Thymus (tissue), 11 donors: ENCODE data around the gene PPP1R3E. TPM values are rescaled to one million over a fixed set of nuclear protein-coding genes. Genes with fewer than 3 reads are reported as not detected.
"Not testable (repeated sequence)": the region's sequence is repeated elsewhere in the genome, so short reads cannot be mapped to it uniquely, and the experiment has no call there.

Experiments
- DNase-seq, 9 donors: peaks; one replicate each; pipeline ENCODE4 v3.0.0-alpha.2; 2013; ENCODE audit warnings: low spot score in 9 of 9, low read depth in 6 of 9, missing footprints in 1 of 9
- H3K27ac ChIP-seq, 2 donors: one replicate each; pipeline ENCODE4 v1.5.1; 2013; ENCODE audit warnings: control low read depth in 1 of 2, low read depth in 1 of 2, low read length in 1 of 2, mild to moderate bottlenecking in 1 of 2, moderate library complexity in 1 of 2
- H3K27me3 ChIP-seq, 2 donors: one replicate each; pipeline ENCODE4 v1.5.1; 2013; ENCODE audit warnings: low read length in 1 of 2; ENCODE audit not compliant: control insufficient read depth in 2 of 2, insufficient read depth in 1 of 2
- H3K36me3 ChIP-seq, 2 donors: one replicate each; pipeline ENCODE4 v1.5.1; 2013; ENCODE audit warnings: low read length in 1 of 2, mild to moderate bottlenecking in 1 of 2, moderate library complexity in 1 of 2; ENCODE audit not compliant: control insufficient read depth in 2 of 2, insufficient read depth in 2 of 2
- H3K4me1 ChIP-seq, 2 donors: one replicate each; pipeline ENCODE4 v1.5.1; 2013; ENCODE audit warnings: low read length in 2 of 2; ENCODE audit not compliant: control insufficient read depth in 2 of 2, insufficient read depth in 2 of 2
- H3K4me3 ChIP-seq, 2 donors: one replicate each; pipeline ENCODE4 v1.5.1; 2013; ENCODE audit warnings: low read length in 2 of 2, control low read depth in 1 of 2, mild to moderate bottlenecking in 1 of 2
- H3K9me3 ChIP-seq, 2 donors: one replicate each; pipeline ENCODE4 v1.5.1; 2013; ENCODE audit warnings: low read length in 1 of 2, mild to moderate bottlenecking in 1 of 2; ENCODE audit not compliant: control insufficient read depth in 2 of 2, insufficient read depth in 1 of 2
- WGBS: extraction: QIAGEN DNeasy Blood & Tissue Kit; methylation state at CpG from one replicate; pipeline ENCODE4 v1.1.7; 2013; 5-methylcytosine and 5-hydroxymethylcytosine counted together
- polyA plus RNA-seq: library from polyadenylated mRNA; stranded (reverse); fragments of 200-250 nt; gene quantifications from one replicate; pipeline ENCODE4 v1.2.3, GENCODE V29; 2013
- total RNA-seq: library from RNA; stranded (reverse); fragments of 120-200 nt; gene quantifications from one replicate; pipeline ENCODE4 v1.2.4, GENCODE V29; 2013
- donor health status: healthy.

Gene PPP1R3E
- total and polyA plus RNA-seq, 2 donors = 6.6 to 43.1 TPM

DNA sequence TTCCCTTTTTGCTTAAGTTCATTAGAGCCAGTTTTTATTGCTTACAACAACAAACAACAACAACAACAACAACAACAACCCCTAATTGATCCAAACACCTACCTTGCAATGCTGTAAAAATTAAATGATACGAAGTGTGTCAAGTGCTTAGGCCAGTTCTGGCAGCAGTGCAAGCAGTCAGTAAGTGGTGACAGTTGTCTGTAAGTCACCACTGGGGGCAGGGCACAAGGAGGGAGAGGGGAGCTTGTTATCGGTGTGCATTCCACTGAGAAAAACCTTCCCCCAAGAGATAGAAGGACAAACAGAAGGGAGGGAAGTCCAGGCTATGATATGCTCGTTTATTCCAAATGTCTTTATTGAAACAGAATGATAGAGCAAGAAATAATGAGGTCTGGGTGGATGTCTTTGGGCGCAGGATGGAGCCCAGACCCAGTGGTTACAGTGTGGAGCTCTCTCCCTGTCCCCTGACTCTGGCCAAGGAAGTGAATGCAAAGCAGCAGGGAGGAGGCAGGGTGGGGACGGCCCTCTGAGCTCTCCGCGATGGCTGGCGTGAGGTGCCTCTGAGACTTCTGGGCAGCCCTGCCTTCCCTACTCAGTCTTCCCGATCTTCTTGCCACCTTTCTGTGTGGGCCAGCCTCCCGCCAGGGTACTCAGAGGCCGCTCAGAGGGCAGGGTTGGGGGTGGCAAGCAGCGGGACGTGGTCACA is 43.5 kb upstream of the PPP1R3E start:
- H3K9me3 ChIP-seq = no peaks in the 10 kb centered on the region
- H3K27me3 ChIP-seq = peaks cover 5 to 18% of the 10 kb centered on the region in 2 donors
- no peaks in the 10 kb centered on the region for H3K4me1 ChIP-seq
- WGBS = 95% methylated on average over 13 of the region's 13 CpGs
- H3K4me3 ChIP-seq = no peak overlapping the region
- H3K36me3 ChIP-seq = no peaks in the 10 kb centered on the region
- no peak overlapping the region for H3K27ac ChIP-seq
- DNase-seq = no peak

DNA sequence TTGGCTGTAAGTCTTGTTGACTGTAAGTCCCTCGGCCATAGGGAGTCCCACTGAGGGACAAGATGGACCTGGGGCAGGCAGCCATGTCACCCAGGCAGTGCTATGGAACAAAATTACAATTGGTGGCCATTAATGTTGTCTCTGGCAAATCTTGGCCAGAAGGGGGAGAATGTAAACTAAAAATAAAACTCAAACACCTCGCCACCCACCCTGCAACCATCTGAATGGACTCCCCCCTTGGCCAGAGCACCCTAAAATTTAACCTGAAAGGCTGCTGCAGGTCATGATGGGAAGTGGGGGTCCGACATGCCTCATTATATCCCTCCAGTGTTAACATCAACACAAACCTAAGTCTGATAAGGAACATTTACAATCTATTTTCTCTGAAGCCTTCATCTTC is 41.8 kb upstream of the PPP1R3E start:
- Histone ChIP-seq H3K27ac (no peak overlapping the region), H3K9me3 (no peaks in the 10 kb centered on the region), H3K36me3 (no peaks in the 10 kb centered on the region), H3K4me1 (no peaks in the 10 kb centered on the region), H3K4me3 (no peak overlapping the region), H3K27me3 (peaks cover 0 to 9% of the 10 kb centered on the region in 2 donors)
- WGBS = 86% methylated on average over 3 of the region's 3 CpGs
- no peak for DNase-seq

DNA sequence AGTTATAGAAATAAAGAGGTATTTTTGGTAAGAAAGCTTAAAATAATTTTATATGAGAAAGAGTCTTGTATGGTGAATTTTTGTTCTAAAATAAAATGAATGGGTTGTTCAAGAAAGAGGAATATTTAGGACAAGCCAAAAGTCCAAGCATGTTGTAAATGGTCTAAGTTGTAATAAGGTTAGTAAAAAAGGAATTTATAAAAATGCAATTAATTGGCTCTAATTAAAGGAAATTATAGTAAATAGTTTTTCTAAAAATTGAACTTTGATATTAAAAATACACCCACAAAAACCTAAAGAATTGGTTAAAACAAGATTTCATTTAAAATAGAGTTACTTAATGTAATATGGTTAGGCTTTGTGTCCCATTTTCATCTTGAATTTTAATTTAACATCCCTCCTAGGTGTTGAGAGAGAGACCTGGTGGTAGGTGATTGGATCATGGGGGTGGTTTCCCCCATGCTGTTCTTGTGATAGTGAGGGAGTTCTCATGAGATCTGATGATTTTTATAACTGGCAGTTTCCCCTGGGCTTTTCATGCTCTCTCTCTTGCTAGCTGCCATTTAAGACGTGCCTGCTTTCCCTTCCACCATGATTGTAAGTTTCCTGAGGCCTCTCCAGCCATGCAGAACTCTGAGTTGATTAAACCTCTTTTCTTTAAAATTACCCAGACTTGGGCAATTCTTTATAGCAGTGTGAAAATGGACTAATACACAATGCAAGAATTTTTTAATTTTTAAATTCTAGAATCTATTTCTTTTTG is 37.0 kb upstream of the PPP1R3E start:
- Histone ChIP-seq H3K9me3 (no peaks in the 10 kb centered on the region), H3K4me3 (no peak overlapping the region), H3K4me1 (no peaks in the 10 kb centered on the region), H3K36me3 (no peaks in the 10 kb centered on the region), H3K27ac (no peak overlapping the region), H3K27me3 (no peaks in the 10 kb centered on the region)
- DNase-seq = no peak
- WGBS = 91% methylated on average over 1 of the region's 1 CpG

DNA sequence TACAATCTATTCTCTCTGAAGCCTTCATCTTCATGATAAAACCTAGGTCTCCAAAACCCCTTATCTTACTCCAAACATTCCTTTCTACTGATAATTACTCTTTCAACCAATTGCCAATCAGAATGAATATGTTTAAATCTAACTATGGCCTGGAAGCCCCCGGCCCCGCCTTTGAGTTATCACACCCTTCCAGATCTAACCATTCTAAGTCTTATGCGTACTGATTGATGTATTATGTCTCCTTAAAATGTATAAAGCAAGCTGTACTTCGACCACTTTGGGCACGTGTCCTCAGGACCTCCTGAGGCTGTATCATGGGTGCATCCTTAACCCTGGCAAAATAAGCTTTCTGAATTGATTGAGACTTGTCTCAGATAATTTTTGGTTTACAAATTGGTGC is 33.0 kb upstream of the PPP1R3E start:
- Histone ChIP-seq H3K4me3 (no peak overlapping the region), H3K27me3 (peaks cover 0 to under 1% of the 10 kb centered on the region in 2 donors), H3K9me3 (no peaks in the 10 kb centered on the region), H3K27ac (no peak overlapping the region), H3K36me3 (no peaks in the 10 kb centered on the region), H3K4me1 (no peaks in the 10 kb centered on the region)
- 96% methylated on average over 5 of the region's 5 CpGs for WGBS
- DNase-seq = no peak

DNA sequence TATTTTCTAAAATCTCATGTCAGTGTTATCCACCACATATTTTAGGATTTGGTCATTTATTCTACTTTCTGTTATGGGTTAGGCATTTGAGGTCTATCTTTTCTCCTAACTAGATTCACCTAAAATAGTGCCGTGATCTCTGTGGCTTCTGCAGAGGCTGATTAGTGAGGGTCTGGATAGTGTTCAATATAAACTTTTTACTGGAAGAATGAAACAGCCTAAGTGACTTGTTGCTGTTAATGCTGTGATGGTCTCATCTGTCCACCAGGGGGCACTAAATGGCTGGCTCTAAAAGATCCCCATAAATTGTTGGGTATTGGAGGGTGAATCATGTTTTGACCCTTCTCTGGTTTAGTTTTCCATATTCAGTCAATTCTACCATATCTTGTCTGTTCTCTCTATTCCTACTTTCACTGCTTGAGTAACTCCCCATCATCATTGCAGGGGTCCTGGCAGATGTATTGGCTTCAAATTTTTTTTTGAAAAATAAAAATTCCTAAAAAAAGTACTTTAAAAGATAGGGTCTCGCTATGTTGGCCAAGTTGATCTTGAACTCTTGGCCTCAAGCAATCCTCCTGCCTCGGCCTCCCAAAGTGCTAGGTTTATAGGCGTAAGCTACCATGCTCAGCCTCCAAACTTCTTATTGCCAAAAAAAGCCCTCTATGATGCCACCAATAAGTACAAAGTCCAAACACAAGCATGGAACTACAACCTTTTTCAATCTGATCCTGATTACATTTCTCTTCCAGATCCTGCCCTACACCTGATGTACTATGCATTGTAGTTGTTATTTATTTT is 25.5 kb upstream of the PPP1R3E start:
- Histone ChIP-seq H3K4me1 (peaks cover under 1 to 1% of the 10 kb centered on the region in 2 donors), H3K27me3 (peaks cover 0 to 2% of the 10 kb centered on the region in 2 donors), H3K36me3 (peaks cover 25 to 26% of the 10 kb centered on the region in 2 donors), H3K27ac (no peak overlapping the region), H3K4me3 (no peak overlapping the region), H3K9me3 (no peaks in the 10 kb centered on the region)
- 53% methylated on average over 4 of the region's 4 CpGs for WGBS
- DNase-seq = peak in 7 of 9 donors; percentile 50 to 79 (median 65)

DNA sequence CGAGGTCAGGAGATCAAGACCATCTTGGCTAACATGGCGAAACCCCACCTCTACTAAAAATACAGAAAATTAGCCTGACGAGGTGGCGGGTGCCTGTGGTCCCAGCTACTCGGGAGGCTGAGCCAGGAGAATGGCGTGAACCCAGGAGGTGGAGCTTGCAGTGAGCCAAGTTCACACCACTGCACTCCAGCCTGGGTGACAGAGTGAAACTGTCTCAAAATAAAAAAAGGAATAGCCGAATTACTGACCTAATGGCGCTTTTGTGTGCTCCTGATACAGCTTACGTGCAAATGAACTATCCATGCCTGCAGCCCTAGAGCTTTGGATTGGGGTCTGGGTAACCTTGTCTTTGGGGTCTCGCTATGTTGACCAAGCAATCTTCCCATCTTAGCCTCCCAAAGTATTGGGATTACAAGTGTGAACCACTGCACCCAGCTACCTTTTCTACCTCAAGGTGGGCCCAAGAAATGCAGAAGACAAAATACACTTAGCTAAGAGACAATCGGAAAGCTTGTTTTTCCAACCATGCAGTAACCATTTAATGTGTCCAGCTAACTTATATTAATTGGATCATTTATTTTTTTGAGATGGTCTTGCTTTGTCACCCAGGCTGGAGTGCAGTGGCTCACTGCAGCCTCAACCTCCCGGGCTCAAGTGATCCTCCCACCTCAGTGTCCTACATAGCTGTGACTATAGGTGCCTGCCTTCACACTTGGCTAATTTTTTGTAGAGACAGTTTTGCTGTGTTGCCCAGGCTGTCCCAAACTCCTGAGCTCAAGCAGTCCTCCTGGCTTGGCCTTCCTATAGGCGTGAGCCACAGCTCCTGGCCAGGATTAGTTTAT is 24.1 kb upstream of the PPP1R3E start:
- no peak overlapping the region for H3K4me3 ChIP-seq
- DNase-seq = no peak
- peaks cover 29 to 31% of the 10 kb centered on the region in 2 donors for H3K36me3 ChIP-seq
- H3K27me3 ChIP-seq = peaks cover 0 to 2% of the 10 kb centered on the region in 2 donors
- no peaks in the 10 kb centered on the region for H3K9me3 ChIP-seq
- H3K27ac ChIP-seq = no peak overlapping the region
- WGBS = 96% methylated on average over 13 of the region's 13 CpGs
- peaks cover 7 to 8% of the 10 kb centered on the region in 2 donors for H3K4me1 ChIP-seq

DNA sequence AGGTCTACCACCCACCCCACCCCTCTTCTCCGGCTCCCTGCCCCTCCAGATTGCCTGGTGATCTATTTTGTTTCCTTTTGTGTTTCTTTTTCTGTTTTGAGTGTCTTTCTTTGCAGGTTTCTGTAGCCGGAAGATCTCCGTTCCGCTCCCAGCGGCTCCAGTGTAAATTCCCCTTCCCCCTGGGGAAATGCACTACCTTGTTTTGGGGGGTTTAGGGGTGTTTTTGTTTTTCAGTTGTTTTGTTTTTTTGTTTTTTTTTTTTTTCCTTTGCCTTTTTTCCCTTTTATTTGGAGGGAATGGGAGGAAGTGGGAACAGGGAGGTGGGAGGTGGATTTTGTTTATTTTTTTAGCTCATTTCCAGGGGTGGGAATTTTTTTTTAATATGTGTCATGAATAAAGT is 23.1 kb upstream of the PPP1R3E start:
- not testable (repeated sequence) for H3K9me3 ChIP-seq, H3K27me3 ChIP-seq, DNase-seq, H3K4me1 ChIP-seq, H3K4me3 ChIP-seq, H3K27ac ChIP-seq
- WGBS = 99% methylated on average over 5 of the region's 5 CpGs
- peaks cover 29 to 31% of the 10 kb centered on the region in 2 donors for H3K36me3 ChIP-seq

DNA sequence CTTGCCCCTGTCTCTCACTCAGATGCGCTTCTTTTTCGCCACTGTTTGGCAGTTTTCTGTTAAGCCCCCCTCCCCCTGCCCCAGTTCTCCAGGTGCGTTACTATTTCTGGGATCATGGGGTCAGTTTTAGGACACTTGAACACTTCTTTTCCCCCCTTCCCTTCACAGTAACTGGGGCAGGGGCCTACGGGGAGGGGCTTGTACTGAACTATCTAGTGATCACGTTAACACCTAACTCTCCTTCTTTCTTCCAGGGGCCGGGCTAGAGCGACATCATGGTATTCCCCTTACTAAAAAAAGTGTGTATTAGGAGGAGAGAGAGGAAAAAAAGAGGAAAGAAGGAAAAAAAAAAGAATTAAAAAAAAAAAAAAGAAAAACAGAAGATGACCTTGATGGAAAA is 22.3 kb upstream of the PPP1R3E start:
- no peak overlapping the region for H3K27ac ChIP-seq
- H3K4me3 ChIP-seq = no peak overlapping the region
- no peak for DNase-seq
- peaks cover 7 to 16% of the 10 kb centered on the region in 2 donors for H3K4me1 ChIP-seq
- WGBS = 96% methylated on average over 7 of the region's 7 CpGs
- H3K36me3 ChIP-seq = peaks cover 29 to 31% of the 10 kb centered on the region in 2 donors
- H3K9me3 ChIP-seq = peaks cover 0 to 5% of the 10 kb centered on the region in 2 donors
- no peaks in the 10 kb centered on the region for H3K27me3 ChIP-seq
